ENCODE data around the gene PMM2.

PMM2 gene

GRCh38 chr16:8887431-8887765 lies 89.8 kb downstream of the PMM2 start:
- TF ChIP-seq CTCF (IDR thresholded peaks at IDR 0.05; ENCODE audit: low read depth, low read length, missing control alignments): no peak
- no peak overlapping the region for H3K4me3 ChIP-seq (ENCODE audit: low read depth, low read length)
- no peaks in the 10 kb centered on the region for H3K27me3 ChIP-seq (replicated peaks)
- in situ Hi-C loops (cut with HindIII; ENCODE audit: low pct_ligation_motif_present, low sequenced_read_pairs): no loop called here
- peaks cover 20% of the 10 kb centered on the region for H3K36me3 ChIP-seq (replicated peaks)
- H3K27ac ChIP-seq: no peak overlapping the region
- no peak for DNase-seq

- no peak overlapping the region for H3K4me3 ChIP-seq (ENCODE audit: low read depth, low read length)
- H3K36me3 ChIP-seq (replicated peaks): peaks cover 21% of the 10 kb centered on the region
- H3K27ac ChIP-seq: no peak overlapping the region
- peak; percentile 48 for DNase-seq
- no peak for TF ChIP-seq CTCF (IDR thresholded peaks at IDR 0.05; ENCODE audit: low read depth, low read length, missing control alignments)
- in situ Hi-C loops (cut with HindIII; ENCODE audit: low pct_ligation_motif_present, low sequenced_read_pairs): no loop called here
- H3K27me3 ChIP-seq (replicated peaks): no peaks in the 10 kb centered on the region
These were observed 90.4 kb downstream of the PMM2 start for GRCh38 chr16:8887952-8888560.

- in situ Hi-C loops (cut with HindIII; ENCODE audit: low pct_ligation_motif_present, low sequenced_read_pairs): no loop called here
- Histone ChIP-seq H3K4me3 (ENCODE audit: low read depth, low read length) (no peak overlapping the region), H3K36me3 (replicated peaks) (peaks cover 32% of the 10 kb centered on the region), H3K27ac (no peak overlapping the region), H3K27me3 (replicated peaks) (no peaks in the 10 kb centered on the region)
- no peak for TF ChIP-seq CTCF (IDR thresholded peaks at IDR 0.05; ENCODE audit: low read depth, low read length, missing control alignments)
- no peak for DNase-seq
These were observed 91.6 kb downstream of the PMM2 start for GRCh38 chr16:8888951-8889892.

- Histone ChIP-seq H3K4me3 (ENCODE audit: low read depth, low read length) (no peak overlapping the region), H3K27ac (no peak overlapping the region), H3K27me3 (replicated peaks) (no peaks in the 10 kb centered on the region), H3K36me3 (replicated peaks) (peaks cover 39% of the 10 kb centered on the region)
- no peak for TF ChIP-seq CTCF (IDR thresholded peaks at IDR 0.05; ENCODE audit: low read depth, low read length, missing control alignments)
- no peak for DNase-seq
- in situ Hi-C loops (cut with HindIII; ENCODE audit: low pct_ligation_motif_present, low sequenced_read_pairs): no loop called here
These were observed 92.4 kb downstream of the PMM2 start for GRCh38 chr16:8889893-8890548.

- in situ Hi-C loops (cut with HindIII; ENCODE audit: low pct_ligation_motif_present, low sequenced_read_pairs): no loop called here
- no peak for DNase-seq
- peaks cover 44% of the 10 kb centered on the region for H3K36me3 ChIP-seq (replicated peaks)
- no peak for TF ChIP-seq CTCF (IDR thresholded peaks at IDR 0.05; ENCODE audit: low read depth, low read length, missing control alignments)
- no peak overlapping the region for H3K27ac ChIP-seq
- H3K4me3 ChIP-seq (ENCODE audit: low read depth, low read length): no peak overlapping the region
- H3K27me3 ChIP-seq (replicated peaks): no peaks in the 10 kb centered on the region
These were observed 92.9 kb downstream of the PMM2 start for GRCh38 chr16:8890549-8890921.
